ENCODE measurements around the gene ARSB.
"Not testable (repeated sequence)": the region's sequence is repeated elsewhere in the genome, so short reads cannot be mapped to it uniquely, and the experiment has no call there.

ARSB gene

DNA sequence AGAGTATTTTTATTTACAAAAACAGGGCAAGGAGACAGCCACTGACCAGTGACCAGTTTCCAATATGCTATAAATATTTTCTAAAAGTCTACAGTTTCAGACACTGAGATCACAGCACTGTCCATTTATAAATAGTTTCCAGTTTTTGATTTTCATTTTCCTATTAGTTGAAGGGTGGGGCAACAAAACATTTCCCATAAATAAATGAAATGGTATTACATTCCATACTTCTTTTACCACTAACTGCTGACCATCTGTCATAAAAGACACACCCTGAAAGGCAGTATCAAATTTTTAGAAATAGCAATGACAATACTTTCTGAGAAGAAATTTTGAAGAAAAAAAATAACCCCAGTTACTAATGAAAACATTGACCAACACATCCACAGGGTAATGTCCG, 126.7 kb downstream of the ARSB start:
- TF ChIP-seq, protein P1, sequence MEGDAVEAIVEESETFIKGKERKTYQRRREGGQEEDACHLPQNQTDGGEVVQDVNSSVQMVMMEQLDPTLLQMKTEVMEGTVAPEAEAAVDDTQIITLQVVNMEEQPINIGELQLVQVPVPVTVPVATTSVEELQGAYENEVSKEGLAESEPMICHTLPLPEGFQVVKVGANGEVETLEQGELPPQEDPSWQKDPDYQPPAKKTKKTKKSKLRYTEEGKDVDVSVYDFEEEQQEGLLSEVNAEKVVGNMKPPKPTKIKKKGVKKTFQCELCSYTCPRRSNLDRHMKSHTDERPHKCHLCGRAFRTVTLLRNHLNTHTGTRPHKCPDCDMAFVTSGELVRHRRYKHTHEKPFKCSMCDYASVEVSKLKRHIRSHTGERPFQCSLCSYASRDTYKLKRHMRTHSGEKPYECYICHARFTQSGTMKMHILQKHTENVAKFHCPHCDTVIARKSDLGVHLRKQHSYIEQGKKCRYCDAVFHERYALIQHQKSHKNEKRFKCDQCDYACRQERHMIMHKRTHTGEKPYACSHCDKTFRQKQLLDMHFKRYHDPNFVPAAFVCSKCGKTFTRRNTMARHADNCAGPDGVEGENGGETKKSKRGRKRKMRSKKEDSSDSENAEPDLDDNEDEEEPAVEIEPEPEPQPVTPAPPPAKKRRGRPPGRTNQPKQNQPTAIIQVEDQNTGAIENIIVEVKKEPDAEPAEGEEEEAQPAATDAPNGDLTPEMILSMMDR (conservative IDR thresholded peaks at IDR 0.05; ENCODE audit: low read depth, low read length): no peak
- Histone ChIP-seq H3K36me3 (ENCODE audit: insufficient read depth) (no peaks in the 10 kb centered on the region), H3K4me3 (IDR thresholded peaks at IDR 0.05; ENCODE audit: insufficient read depth, low read depth, low read length) (no peak overlapping the region), H3K4me2 (no peak overlapping the region), H3K27me3 (ENCODE audit: insufficient read depth, low read depth) (no peaks in the 10 kb centered on the region), H3K79me2 (ENCODE audit: insufficient read depth, low read depth) (no peaks in the 10 kb centered on the region), H2AFZ (ENCODE audit: low read depth) (no peak overlapping the region), H3K27ac (no peak overlapping the region), H3K9ac (no peak overlapping the region), H4K20me1 (ENCODE audit: insufficient read depth) (no peaks in the 10 kb centered on the region), H3K4me1 (ENCODE audit: low read depth, poor library complexity, severe bottlenecking) (no peaks in the 10 kb centered on the region)

DNA sequence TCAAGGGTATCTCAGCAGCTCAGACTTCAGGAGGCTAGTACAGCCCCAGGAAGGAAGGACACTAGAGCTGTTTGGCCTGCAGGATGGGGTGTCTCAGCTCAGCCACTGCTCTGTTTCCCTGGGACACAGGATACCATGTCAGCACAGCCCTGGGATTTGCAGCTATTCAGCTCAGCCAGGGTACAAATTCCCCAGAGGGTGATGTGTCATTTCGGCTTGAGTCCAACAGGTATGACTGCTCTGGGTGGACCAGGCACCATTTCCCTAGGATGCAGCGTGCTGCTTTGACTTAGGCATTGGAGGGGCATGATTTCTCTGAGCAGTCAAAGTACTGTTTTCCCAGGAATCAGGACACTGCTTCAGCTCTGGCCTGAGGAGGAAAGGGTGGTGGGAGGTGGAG, 130.1 kb downstream of the ARSB start:
- Histone ChIP-seq H2AFZ (ENCODE audit: low read depth) (no peak overlapping the region), H3K27ac (no peak overlapping the region)
- TF ChIP-seq, protein P1 (conservative IDR thresholded peaks at IDR 0.05; ENCODE audit: low read depth, low read length): no peak

DNA sequence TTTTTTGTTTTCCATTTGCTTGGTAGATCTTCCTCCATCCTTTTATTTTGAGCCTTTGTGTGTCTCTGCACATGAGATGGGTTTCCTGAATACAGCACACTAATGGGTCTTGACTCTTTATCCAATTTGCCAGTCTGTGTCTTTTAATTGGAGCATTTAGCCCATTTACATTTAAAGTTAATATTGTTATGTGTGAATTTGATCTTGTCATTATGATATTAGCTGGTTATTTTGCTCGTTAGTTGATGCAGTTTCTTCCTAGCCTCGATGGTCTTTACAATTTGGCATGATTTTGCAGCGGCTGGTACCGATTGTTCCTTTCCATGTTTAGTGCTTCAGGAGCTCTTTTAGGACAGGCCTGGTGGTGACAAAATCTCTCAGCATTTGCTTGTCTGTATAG, 133.2 kb downstream of the ARSB start:
- H3K79me2 ChIP-seq (ENCODE audit: insufficient read depth, low read depth); H3K4me3 ChIP-seq (IDR thresholded peaks at IDR 0.05; ENCODE audit: insufficient read depth, low read depth, low read length); H3K4me2 ChIP-seq; H4K20me1 ChIP-seq (ENCODE audit: insufficient read depth); H3K9ac ChIP-seq; H3K36me3 ChIP-seq (ENCODE audit: insufficient read depth); H3K27ac ChIP-seq; H3K27me3 ChIP-seq (ENCODE audit: insufficient read depth, low read depth); H3K4me1 ChIP-seq (ENCODE audit: low read depth, poor library complexity, severe bottlenecking); H2AFZ ChIP-seq (ENCODE audit: low read depth): not testable (repeated sequence)

More for the DNA sequence above, 130.1 kb downstream of the ARSB start:
- no peaks in the 10 kb centered on the region for H3K27me3 ChIP-seq (ENCODE audit: insufficient read depth, low read depth)
- H3K9ac ChIP-seq: no peak overlapping the region
- H3K36me3 ChIP-seq (ENCODE audit: insufficient read depth): no peaks in the 10 kb centered on the region
- H3K4me1 ChIP-seq (ENCODE audit: low read depth, poor library complexity, severe bottlenecking): no peaks in the 10 kb centered on the region
- H4K20me1 ChIP-seq (ENCODE audit: insufficient read depth): no peaks in the 10 kb centered on the region
- no peaks in the 10 kb centered on the region for H3K79me2 ChIP-seq (ENCODE audit: insufficient read depth, low read depth)
- no peak overlapping the region for H3K4me2 ChIP-seq
- H3K4me3 ChIP-seq (IDR thresholded peaks at IDR 0.05; ENCODE audit: insufficient read depth, low read depth, low read length): no peak overlapping the region

DNA sequence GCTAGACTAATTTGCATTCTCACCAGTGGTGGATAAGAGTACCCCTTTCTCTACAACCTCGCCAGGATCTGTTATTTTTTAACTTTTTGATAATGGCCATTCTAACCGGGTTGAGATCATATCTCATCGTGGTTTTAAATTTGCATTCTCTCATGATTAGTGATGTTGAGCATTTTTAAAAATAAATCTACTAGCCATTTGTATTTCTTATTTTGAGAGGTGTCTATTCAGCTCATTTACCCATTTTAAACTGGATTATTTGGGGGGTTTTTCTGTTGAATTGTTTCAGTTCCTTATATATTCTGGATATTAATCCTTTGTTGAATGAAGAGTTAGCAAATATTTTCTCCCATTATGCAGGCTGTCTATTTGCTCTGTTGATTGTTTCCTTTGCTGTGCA, 139.6 kb downstream of the ARSB start:
- Histone ChIP-seq H3K36me3 (ENCODE audit: insufficient read depth) (no peaks in the 10 kb centered on the region), H3K4me1 (ENCODE audit: low read depth, poor library complexity, severe bottlenecking) (no peaks in the 10 kb centered on the region), H3K4me3 (IDR thresholded peaks at IDR 0.05; ENCODE audit: insufficient read depth, low read depth, low read length) (no peak overlapping the region), H3K27ac (no peak overlapping the region), H3K4me2 (no peak overlapping the region), H3K79me2 (ENCODE audit: insufficient read depth, low read depth) (no peaks in the 10 kb centered on the region), H2AFZ (ENCODE audit: low read depth) (no peak overlapping the region), H3K9ac (no peak overlapping the region), H3K27me3 (ENCODE audit: insufficient read depth, low read depth) (no peaks in the 10 kb centered on the region), H4K20me1 (ENCODE audit: insufficient read depth) (no peaks in the 10 kb centered on the region)
- TF ChIP-seq, protein P1 (conservative IDR thresholded peaks at IDR 0.05; ENCODE audit: low read depth, low read length): no peak

DNA sequence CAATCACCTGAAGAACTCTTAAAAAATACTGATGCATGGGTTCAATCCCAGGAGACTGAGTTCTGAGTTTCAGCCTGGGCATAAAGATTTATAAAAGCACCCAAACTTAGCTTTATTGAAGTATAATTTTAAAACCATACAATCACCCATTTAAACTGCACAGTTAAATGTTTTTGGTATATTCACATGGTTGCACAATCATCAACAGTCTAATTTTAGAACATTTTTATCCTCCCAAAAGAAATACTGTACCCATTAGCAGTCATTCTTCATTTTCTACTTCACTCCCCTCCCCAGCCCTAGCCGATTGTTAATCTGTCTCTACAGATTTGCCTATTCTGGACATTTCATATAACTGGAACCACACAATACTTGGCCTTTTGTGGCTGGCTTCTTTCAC, 141.7 kb downstream of the ARSB start:
- TF ChIP-seq, protein P1 (conservative IDR thresholded peaks at IDR 0.05; ENCODE audit: low read depth, low read length): no peak
- no peak overlapping the region for H3K27ac ChIP-seq
- no peak overlapping the region for H3K4me2 ChIP-seq
- no peaks in the 10 kb centered on the region for H3K36me3 ChIP-seq (ENCODE audit: insufficient read depth)
- no peak overlapping the region for H3K4me3 ChIP-seq (IDR thresholded peaks at IDR 0.05; ENCODE audit: insufficient read depth, low read depth, low read length)
- no peaks in the 10 kb centered on the region for H3K27me3 ChIP-seq (ENCODE audit: insufficient read depth, low read depth)
- no peak overlapping the region for H2AFZ ChIP-seq (ENCODE audit: low read depth)
- no peaks in the 10 kb centered on the region for H4K20me1 ChIP-seq (ENCODE audit: insufficient read depth)
- no peaks in the 10 kb centered on the region for H3K4me1 ChIP-seq (ENCODE audit: low read depth, poor library complexity, severe bottlenecking)
- no peak overlapping the region for H3K9ac ChIP-seq
- H3K79me2 ChIP-seq (ENCODE audit: insufficient read depth, low read depth): no peaks in the 10 kb centered on the region
